Lung microvascular endothelial cell (primary cell): ENCODE results near the gene COLEC12. TPM values are rescaled to one million over a fixed set of nuclear protein-coding genes. Genes with fewer than 3 reads are reported as not detected.
"Not testable (repeated sequence)": the region's sequence is repeated elsewhere in the genome, so short reads cannot be mapped to it uniquely, and the experiment has no call there.

Source experiments
- DNase-seq, 2 donors: peaks; one replicate each; pipeline versions ENCODE4 v3.0.0 to v3.0.0-alpha.2; 2010; ENCODE audit warnings: low read depth in 2 of 2
- total RNA-seq: library from RNA; depleted of rRNA; stranded (reverse); fragments of >200 nt; gene quantifications from 2 replicates; pipeline ENCODE4 v1.2.1, GENCODE V29; 2014

COLEC12 gene
- total RNA-seq, 1 donor from 2014 or later = 104 TPM

DNA sequence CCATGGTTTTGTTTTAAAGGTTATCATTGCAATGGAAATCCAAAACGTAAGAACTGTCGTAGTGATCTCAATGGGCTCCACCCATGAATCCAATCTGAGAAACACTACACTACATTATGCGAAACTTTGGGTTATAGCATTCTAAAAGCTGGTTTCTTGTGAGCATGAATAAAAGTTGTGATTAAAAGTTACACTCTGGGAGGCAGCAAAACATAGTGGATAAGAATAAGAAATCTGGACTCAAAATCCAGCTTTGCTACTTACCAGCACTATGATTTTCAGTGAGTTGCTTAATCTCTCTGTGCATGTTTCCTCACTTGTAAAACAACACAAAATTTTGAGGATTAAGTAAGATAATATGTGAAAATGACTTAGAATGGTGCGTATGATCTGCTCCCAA, 207.0 kb downstream of the COLEC12 start:
- DNase-seq = peak; percentile 16 to 21

GRCh38 chr18:292271-292670, 208.2 kb downstream of the COLEC12 start:
- peak; percentile 42 to 51 for DNase-seq

DNA sequence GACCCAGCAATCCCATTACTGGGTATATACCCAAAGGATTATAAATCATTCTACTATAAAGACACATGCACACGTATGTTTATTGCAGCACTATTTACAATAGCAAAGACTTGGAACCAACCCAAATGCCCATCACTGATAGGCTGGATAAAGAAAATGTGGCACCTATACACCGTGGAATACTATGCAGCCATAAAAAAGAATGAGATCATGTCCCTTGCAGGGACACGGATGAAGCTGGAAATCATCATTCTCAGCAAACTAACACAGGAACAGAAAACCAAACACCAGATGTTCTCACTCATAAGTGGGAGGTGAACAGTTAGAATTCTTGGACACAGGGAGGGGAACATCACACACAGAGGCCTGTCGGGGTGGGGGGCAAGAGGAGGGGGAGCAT, 210.5 kb downstream of the COLEC12 start:
- DNase-seq = not testable (repeated sequence)

GRCh38 chr18:289026-289425, 211.5 kb downstream of the COLEC12 start:
- no peak for DNase-seq

- DNase-seq = peak; percentile 62 to 81
Measured at GRCh38 chr18:286515-287310, 213.8 kb downstream of the COLEC12 start.

- no peak for DNase-seq
Measured at GRCh38 chr18:285817-286216, 214.7 kb downstream of the COLEC12 start.

- no peak for DNase-seq
Measured at GRCh38 chr18:275486-275885, 225.0 kb downstream of the COLEC12 start.

DNA sequence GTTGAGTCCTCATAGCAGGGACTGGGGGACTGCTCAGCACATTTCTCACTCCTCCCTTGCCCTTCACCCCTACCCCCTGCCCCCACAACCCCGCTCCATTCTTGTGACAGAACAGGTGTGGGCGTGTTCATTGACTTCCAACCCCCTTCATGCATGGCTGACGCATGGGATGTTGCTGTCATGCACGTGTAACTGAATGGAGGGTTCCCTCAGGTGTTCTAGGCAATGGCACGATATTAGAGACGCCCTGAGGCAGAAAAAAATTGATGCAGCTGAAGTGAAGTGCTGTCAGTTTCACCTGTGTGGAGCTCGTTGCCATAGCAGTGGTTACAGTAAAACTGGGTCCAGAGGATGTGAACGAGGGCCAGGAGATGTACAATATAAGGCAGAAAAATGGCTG, 226.2 kb downstream of the COLEC12 start:
- DNase-seq = no peak

- no peak for DNase-seq
Measured at GRCh38 chr18:273525-273924, 227.0 kb downstream of the COLEC12 start.

DNA sequence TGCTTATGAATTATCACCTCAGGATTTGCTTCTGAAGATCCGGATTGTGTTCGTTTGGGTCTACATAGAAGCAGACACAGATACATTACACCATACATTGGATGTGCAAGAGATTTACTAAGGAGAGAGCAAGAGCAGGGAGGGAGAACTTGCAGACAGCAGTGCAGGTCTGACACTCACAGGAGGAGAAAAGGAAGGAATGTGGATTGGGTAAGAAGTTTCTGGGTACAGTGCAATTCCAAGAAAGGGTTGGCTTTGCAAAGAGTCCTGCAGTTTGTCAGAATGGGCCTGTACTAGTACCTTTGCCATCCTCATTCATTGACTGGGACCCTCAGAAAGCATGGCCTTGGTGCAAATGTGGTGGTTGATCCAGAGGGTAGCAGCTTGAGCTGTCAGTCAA, 227.9 kb downstream of the COLEC12 start:
- DNase-seq = no peak

- no peak for DNase-seq
Measured at GRCh38 chr18:269480-270095, 230.9 kb downstream of the COLEC12 start.

GRCh38 chr18:267688-268552, 232.6 kb downstream of the COLEC12 start, which contains the start of gene THOC1:
Gene THOC1, minus strand, starts transcription at chr18:268047. Its CDS starts 28 bp downstream, at chr18:268019.
- DNase-seq = peak; percentile 94

GRCh38 chr18:267380-267687, 233.2 kb downstream of the COLEC12 start:
- DNase-seq = no peak

Other genes starting within 250 kb of the COLEC12 start
- gene THOC1, start 232.7 kb downstream of the COLEC12 start, total RNA-seq = 16.3 and 26.0 TPM in 2 replicates
- gene CETN1, start 79.7 kb upstream of the COLEC12 start, total RNA-seq = not detected in 2 replicates
- gene CLUL1, start 96.3 kb upstream of the COLEC12 start, total RNA-seq = not detected in 2 replicates
- gene TYMS, start 157.0 kb upstream of the COLEC12 start, total RNA-seq = 7.7 and 25.3 TPM in 2 replicates
- 12.5 and 18.3 TPM in 2 replicates for gene ENOSF1, start 211.9 kb upstream of the COLEC12 start, total RNA-seq